ENCODE data around the gene PELI2. TPM values are rescaled to one million over a fixed set of nuclear protein-coding genes. Genes with fewer than 3 reads are reported as not detected.

Gene PELI2
- total RNA-seq, 2 donors from 2014 or later: 8.9 to 25.7 TPM

- Histone ChIP-seq H3K4me3 (no peak overlapping the region), H3K36me3 (no peaks in the 10 kb centered on the region), H3K9me3 (no peaks in the 10 kb centered on the region), H3K27ac (no peak overlapping the region), H3K4me1 (replicated peaks) (no peaks in the 10 kb centered on the region), H3K27me3 (replicated peaks; ENCODE audit: insufficient read depth) (no peaks in the 10 kb centered on the region)
- no peak for TF ChIP-seq CTCF (IDR thresholded peaks at IDR 0.05)
- no peak for TF ChIP-seq POLR2AphosphoS5 (IDR thresholded peaks at IDR 0.05)
- no peak for TF ChIP-seq POLR2A (IDR thresholded peaks at IDR 0.05)
- DNase-seq (ENCODE audit: low spot score): no peak
- WGBS: 55% methylated on average over 3 of the region's 3 CpGs
- intact Hi-C loops (cut with DNase I): no loop called here
These were observed 89.5 kb downstream of the PELI2 start for GRCh38 chr14:56207626-56208292.

GRCh38 chr14:56208520-56208919 is 90.3 kb downstream of the PELI2 start:
- no peaks in the 10 kb centered on the region for H3K36me3 ChIP-seq
- H3K4me3 ChIP-seq: no peak overlapping the region
- no peak overlapping the region for H3K27ac ChIP-seq
- intact Hi-C loops (cut with DNase I): no loop called here
- no peak for DNase-seq (ENCODE audit: low spot score)
- no peaks in the 10 kb centered on the region for H3K9me3 ChIP-seq
- H3K27me3 ChIP-seq (replicated peaks; ENCODE audit: insufficient read depth): no peaks in the 10 kb centered on the region
- H3K4me1 ChIP-seq (replicated peaks): no peaks in the 10 kb centered on the region
- no peak for TF ChIP-seq POLR2AphosphoS5 (IDR thresholded peaks at IDR 0.05)
- no peak for TF ChIP-seq CTCF (IDR thresholded peaks at IDR 0.05)
- TF ChIP-seq POLR2A (IDR thresholded peaks at IDR 0.05): no peak
- 59% methylated on average over 3 of the region's 3 CpGs for WGBS

GRCh38 chr14:56210571-56210970 is 92.4 kb downstream of the PELI2 start:
- H3K36me3 ChIP-seq: no peaks in the 10 kb centered on the region
- WGBS: 92% methylated on average over 2 of the region's 2 CpGs
- no peaks in the 10 kb centered on the region for H3K9me3 ChIP-seq
- TF ChIP-seq POLR2AphosphoS5 (IDR thresholded peaks at IDR 0.05): no peak
- TF ChIP-seq CTCF (IDR thresholded peaks at IDR 0.05): no peak
- no peak for TF ChIP-seq POLR2A (IDR thresholded peaks at IDR 0.05)
- no peak for DNase-seq (ENCODE audit: low spot score)
- intact Hi-C loops (cut with DNase I): no loop called here
- no peak overlapping the region for H3K27ac ChIP-seq
- H3K4me1 ChIP-seq (replicated peaks): no peaks in the 10 kb centered on the region
- H3K27me3 ChIP-seq (replicated peaks; ENCODE audit: insufficient read depth): no peaks in the 10 kb centered on the region
- H3K4me3 ChIP-seq: no peak overlapping the region

GRCh38 chr14:56211084-56211483 is 92.9 kb downstream of the PELI2 start:
- intact Hi-C loops (cut with DNase I): no loop called here
- Histone ChIP-seq H3K4me1 (replicated peaks) (no peaks in the 10 kb centered on the region), H3K36me3 (no peaks in the 10 kb centered on the region), H3K27me3 (replicated peaks; ENCODE audit: insufficient read depth) (no peaks in the 10 kb centered on the region), H3K9me3 (no peaks in the 10 kb centered on the region), H3K27ac (no peak overlapping the region), H3K4me3 (no peak overlapping the region)
- WGBS: 82% methylated on average over 3 of the region's 3 CpGs
- no peak for TF ChIP-seq CTCF (IDR thresholded peaks at IDR 0.05)
- no peak for TF ChIP-seq POLR2AphosphoS5 (IDR thresholded peaks at IDR 0.05)
- TF ChIP-seq POLR2A (IDR thresholded peaks at IDR 0.05): no peak
- DNase-seq (ENCODE audit: low spot score): no peak

- intact Hi-C loops (cut with DNase I): no loop called here
- Histone ChIP-seq H3K36me3 (no peaks in the 10 kb centered on the region), H3K27ac (no peak overlapping the region), H3K27me3 (replicated peaks; ENCODE audit: insufficient read depth) (no peaks in the 10 kb centered on the region), H3K4me3 (no peak overlapping the region), H3K4me1 (replicated peaks) (no peaks in the 10 kb centered on the region), H3K9me3 (no peaks in the 10 kb centered on the region)
- 89% methylated on average over 2 of the region's 2 CpGs for WGBS
- no peak for DNase-seq (ENCODE audit: low spot score)
- TF ChIP-seq POLR2A (IDR thresholded peaks at IDR 0.05): no peak
- no peak for TF ChIP-seq CTCF (IDR thresholded peaks at IDR 0.05)
- no peak for TF ChIP-seq POLR2AphosphoS5 (IDR thresholded peaks at IDR 0.05)
These were observed 93.6 kb downstream of the PELI2 start for GRCh38 chr14:56211844-56212243.

Data from prostate gland (tissue), 2 donors.